HEK293T (cell line): ENCODE data around the gene ARHGEF16.
A peak's percentile ranks its signal among the peaks of the same experiment; 100 is the strongest.

Source experiments
- CTCF ChIA-PET: fragments of 350-600 bp; formaldehyde crosslinking; extraction: SDS; loops from one replicate; lab custom pipeline; 2021; ENCODE audit warnings: antibody characterized with exemption, inconsistent platforms; lab: Yijun Ruan, JAX
- POLR2A ChIA-PET: fragments of 350-600 bp; formaldehyde crosslinking; extraction: SDS; loops from one replicate; lab custom pipeline; 2020; ENCODE audit warnings: antibody characterized with exemption, inconsistent platforms; lab: Yijun Ruan, JAX
- DNase-seq: peaks from one replicate; pipeline ENCODE4 v3.0.0; 2012; ENCODE audit warnings: mixed read lengths; ENCODE audit errors: extremely low spot score
- ARNT ChIP-seq: fragments of 450-650 bp; IDR thresholded peaks from 2 replicates; pipeline ENCODE4 v1.6.1; 2017; ENCODE audit warnings: mild to moderate bottlenecking
- BHLHE40 ChIP-seq: fragments of 450-650 bp; IDR thresholded peaks from 2 replicates; pipeline ENCODE4 v1.6.1; 2016; ENCODE audit warnings: mild to moderate bottlenecking, moderate library complexity, borderline replicate concordance
- CTBP1 ChIP-seq: fragments of 450-650 bp; IDR thresholded peaks from 2 replicates; pipeline ENCODE4 v1.6.1; 2016; ENCODE audit warnings: borderline replicate concordance
- ELF4 ChIP-seq: fragments of 450-650 bp; IDR thresholded peaks from 2 replicates; pipeline ENCODE4 v1.6.1; 2017; ENCODE audit warnings: antibody characterized with exemption
- FOXA1 ChIP-seq: fragments of 450-650 bp; IDR thresholded peaks from 2 replicates; pipeline ENCODE4 v1.6.1; 2016; ENCODE audit warnings: mild to moderate bottlenecking
- FOXK2 ChIP-seq: fragments of 450-650 bp; IDR thresholded peaks from 2 replicates; pipeline ENCODE4 v1.6.1; 2016; ENCODE audit warnings: mild to moderate bottlenecking
- FOXM1 ChIP-seq: fragments of 450-650 bp; IDR thresholded peaks from 2 replicates; pipeline ENCODE4 v1.6.1; 2017; ENCODE audit warnings: mild to moderate bottlenecking, borderline replicate concordance
- HDGF ChIP-seq: fragments of 450-650 bp; IDR thresholded peaks from 2 replicates; pipeline ENCODE4 v1.6.1; 2017; ENCODE audit warnings: antibody characterized with exemption, borderline replicate concordance
- L3MBTL2 ChIP-seq: fragments of 450-650 bp; conservative IDR thresholded peaks from 2 replicates; pipeline ENCODE4 v1.6.1; 2016; ENCODE audit warnings: mild to moderate bottlenecking
- LEF1 ChIP-seq: fragments of 450-650 bp; IDR thresholded peaks from 2 replicates; pipeline ENCODE4 v1.6.1; 2017; ENCODE audit warnings: mild to moderate bottlenecking, borderline replicate concordance
- NFRKB ChIP-seq: fragments of 450-650 bp; IDR thresholded peaks from 2 replicates; pipeline ENCODE4 v1.6.1; 2016; ENCODE audit warnings: mild to moderate bottlenecking, moderate library complexity
- SP1 ChIP-seq: fragments of 450-650 bp; IDR thresholded peaks from 2 replicates; pipeline ENCODE4 v1.6.1; 2017
- SUZ12 ChIP-seq: fragments of 450-650 bp; IDR thresholded peaks from 2 replicates; pipeline ENCODE4 v1.6.1; 2016; ENCODE audit warnings: mild to moderate bottlenecking
- TARDBP ChIP-seq: fragments of 450-650 bp; IDR thresholded peaks from 2 replicates; pipeline ENCODE4 v1.6.1; 2016
- ZNF384 ChIP-seq: fragments of 450-650 bp; IDR thresholded peaks from 2 replicates; pipeline ENCODE4 v1.6.1; 2016
- TF ChIP-seq, protein P1 (sequence below): fragments of 450-650 bp; IDR thresholded peaks from 2 replicates; pipeline ENCODE4 v1.6.1; 2016

Gene ARHGEF16

DNA sequence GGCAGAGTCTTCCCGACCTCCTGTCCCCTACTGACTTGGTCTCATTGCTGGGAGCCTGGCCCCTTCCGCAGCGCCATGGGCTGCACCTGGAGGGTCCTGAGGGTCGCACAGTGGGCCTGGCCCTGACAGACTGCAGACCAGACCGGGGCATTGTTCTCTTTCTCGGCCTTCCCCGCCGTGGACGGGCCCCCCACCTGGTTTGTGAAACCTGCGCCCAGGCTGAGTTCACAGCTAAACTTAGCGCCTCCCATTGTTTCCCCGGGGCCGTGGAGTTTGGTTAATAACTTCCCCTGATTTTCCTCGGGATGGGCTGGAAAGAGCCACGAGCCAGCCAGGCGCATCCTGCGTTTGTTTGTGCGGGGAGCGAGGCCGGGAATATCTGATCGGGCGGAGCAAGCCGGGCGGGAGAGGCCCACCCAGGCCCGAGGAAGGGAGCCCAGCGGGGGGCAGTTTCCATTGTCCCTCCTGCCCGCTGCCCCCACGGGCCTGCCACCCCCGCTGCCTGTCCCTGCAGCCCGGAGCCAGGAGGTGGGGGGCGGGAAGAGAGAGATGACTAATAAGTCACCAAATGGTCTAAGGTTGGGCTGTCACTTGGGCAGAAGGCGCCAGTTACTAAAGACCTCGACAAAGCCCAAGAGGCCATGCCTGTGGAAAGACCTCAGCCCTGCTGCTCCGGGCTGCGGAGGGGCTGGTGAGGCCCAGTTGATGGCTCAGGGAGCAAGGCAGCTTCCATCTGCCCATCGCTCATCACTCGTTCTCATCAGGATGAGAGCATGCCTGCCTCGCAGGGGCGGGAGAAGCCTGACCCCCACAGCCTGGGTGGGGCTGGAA lies 39.0 kb upstream of the ARHGEF16 start:
- POLR2A ChIA-PET = no interaction called here
- CTCF ChIA-PET = no interaction called here
- DNase-seq = no peak
- no peak for TF ChIP-seq CTBP1
- no peak for TF ChIP-seq BHLHE40
- TF ChIP-seq LEF1 = no peak
- TF ChIP-seq FOXA1 = no peak
- TF ChIP-seq ARNT = no peak
- no peak for TF ChIP-seq FOXK2
- no peak for TF ChIP-seq SP1
- TF ChIP-seq NFRKB = no peak
- no peak for TF ChIP-seq TARDBP
- no peak for TF ChIP-seq FOXM1
- no peak for TF ChIP-seq HDGF
- TF ChIP-seq SUZ12 = no peak
- TF ChIP-seq, protein P1, sequence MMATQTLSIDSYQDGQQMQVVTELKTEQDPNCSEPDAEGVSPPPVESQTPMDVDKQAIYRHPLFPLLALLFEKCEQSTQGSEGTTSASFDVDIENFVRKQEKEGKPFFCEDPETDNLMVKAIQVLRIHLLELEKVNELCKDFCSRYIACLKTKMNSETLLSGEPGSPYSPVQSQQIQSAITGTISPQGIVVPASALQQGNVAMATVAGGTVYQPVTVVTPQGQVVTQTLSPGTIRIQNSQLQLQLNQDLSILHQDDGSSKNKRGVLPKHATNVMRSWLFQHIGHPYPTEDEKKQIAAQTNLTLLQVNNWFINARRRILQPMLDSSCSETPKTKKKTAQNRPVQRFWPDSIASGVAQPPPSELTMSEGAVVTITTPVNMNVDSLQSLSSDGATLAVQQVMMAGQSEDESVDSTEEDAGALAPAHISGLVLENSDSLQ = no peak
- no peak for TF ChIP-seq ZNF384
- TF ChIP-seq L3MBTL2 = no peak
- TF ChIP-seq ELF4 = no peak

DNA sequence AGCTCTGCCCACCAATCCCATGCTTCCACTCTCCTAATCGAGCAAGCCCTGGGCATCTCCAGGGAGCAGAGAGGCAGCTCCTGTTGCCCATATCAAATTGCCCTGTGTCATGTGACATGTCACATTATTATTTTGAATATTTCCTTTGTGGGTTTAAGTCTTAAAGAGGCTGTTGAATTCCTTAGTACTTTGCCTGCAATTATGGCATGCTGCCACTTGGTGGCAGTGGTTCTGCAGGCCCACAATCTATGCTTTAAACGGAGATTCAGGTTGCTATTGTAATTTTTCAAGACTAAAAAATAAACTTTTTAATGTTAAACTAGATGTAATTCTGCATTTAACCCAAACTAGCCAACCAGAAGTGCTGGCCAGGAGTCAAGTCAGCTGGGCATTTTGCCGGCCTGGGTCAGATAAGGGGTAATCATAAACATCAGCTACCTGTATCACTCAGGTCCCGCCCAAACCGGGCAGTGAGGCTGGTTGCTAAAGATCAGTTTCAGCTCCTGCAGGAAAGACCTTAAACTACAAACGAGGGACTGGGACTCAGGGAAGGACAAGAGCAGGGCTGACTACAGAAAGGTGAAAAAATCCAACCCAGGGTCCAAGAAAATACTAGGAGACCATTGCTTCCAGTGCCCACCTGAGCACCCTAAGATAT lies 37.3 kb upstream of the ARHGEF16 start:
- TF ChIP-seq ZNF384 = no peak
- no peak for TF ChIP-seq L3MBTL2
- TF ChIP-seq FOXM1 = no peak
- TF ChIP-seq, protein P1 = no peak
- no peak for TF ChIP-seq HDGF
- no peak for TF ChIP-seq SUZ12
- no peak for TF ChIP-seq LEF1
- TF ChIP-seq FOXK2 = no peak
- no peak for TF ChIP-seq TARDBP
- TF ChIP-seq CTBP1 = no peak
- no peak for TF ChIP-seq ELF4
- TF ChIP-seq SP1 = no peak
- no peak for TF ChIP-seq BHLHE40
- no peak for TF ChIP-seq ARNT
- no peak for TF ChIP-seq FOXA1
- no peak for TF ChIP-seq NFRKB
- DNase-seq = no peak
- CTCF ChIA-PET = interaction anchor here (0.6 to 1.2 kb wide), 3 partner anchors 10 to 83 kb away, joined by 3 to 6 read pairs (median 3); no protein-coding TSS in a partner anchor
- POLR2A ChIA-PET = interaction anchor here (0.6 to 1.1 kb wide), 3 partner anchors 11 to 19 kb away, joined by 3 to 5 read pairs (median 3); no protein-coding TSS in a partner anchor

DNA sequence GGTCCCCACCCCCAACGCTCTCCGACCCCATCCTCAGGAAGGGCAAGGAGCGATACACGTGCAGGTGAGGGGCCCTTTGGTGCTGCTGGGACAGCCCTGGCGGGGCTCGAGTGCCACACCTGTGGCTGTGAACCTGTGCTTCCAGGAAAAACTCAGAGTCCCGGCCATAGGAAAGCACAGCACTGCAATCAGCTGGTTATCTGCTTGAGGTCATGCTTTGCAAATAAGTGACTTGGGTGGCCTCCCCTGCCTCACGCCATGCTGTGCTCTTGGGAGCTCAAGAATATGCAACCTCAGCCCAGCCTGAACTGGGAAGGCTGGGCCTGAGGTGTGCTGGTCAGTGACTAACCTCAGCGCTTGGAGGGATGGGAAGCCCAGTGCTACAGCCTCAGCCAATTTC lies 36.5 kb upstream of the ARHGEF16 start:
- TF ChIP-seq L3MBTL2 = no peak
- no peak for TF ChIP-seq ARNT
- TF ChIP-seq ELF4 = no peak
- TF ChIP-seq FOXA1 = no peak
- no peak for TF ChIP-seq BHLHE40
- no peak for TF ChIP-seq CTBP1
- TF ChIP-seq HDGF = no peak
- TF ChIP-seq, protein P1 = no peak
- no peak for TF ChIP-seq NFRKB
- TF ChIP-seq ZNF384 = no peak
- no peak for TF ChIP-seq FOXM1
- TF ChIP-seq LEF1 = no peak
- TF ChIP-seq SP1 = no peak
- no peak for TF ChIP-seq FOXK2
- TF ChIP-seq TARDBP = no peak
- no peak for DNase-seq
- ChIA-PET CTCF (interaction anchor here (1.0 kb wide), 1 partner anchor 15 kb away, joined by 3 read pairs; no protein-coding TSS in a partner anchor), POLR2A (interaction anchor here (1.1 to 1.7 kb wide), 2 partner anchors 14 to 25 kb away, joined by 3 to 6 read pairs; no protein-coding TSS in a partner anchor)

DNA sequence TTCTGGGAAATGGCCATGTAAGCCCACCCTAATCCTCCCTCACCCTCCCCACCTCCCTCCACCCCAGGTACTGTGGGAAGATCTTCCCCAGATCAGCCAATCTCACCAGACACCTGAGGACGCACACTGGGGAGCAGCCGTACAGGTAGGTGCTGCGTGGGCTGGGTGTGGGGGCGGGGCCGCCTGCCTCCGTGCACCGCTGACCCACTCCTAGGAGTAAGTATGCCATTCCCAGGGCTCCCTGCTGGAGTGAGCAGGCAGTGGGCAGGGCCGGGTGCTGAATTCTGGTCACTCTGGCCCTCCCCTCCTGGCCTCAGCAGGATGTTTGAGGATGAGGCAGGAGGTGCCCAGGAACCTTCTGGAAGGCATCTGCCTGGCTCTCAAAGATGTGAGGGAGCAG lies 35.9 kb upstream of the ARHGEF16 start:
- ChIA-PET CTCF (interaction anchor here (0.8 to 1.9 kb wide), 3 partner anchors 16 to 68 kb away, joined by 3 to 6 read pairs (median 4); no protein-coding TSS in a partner anchor), POLR2A (interaction anchor here (1.6 to 2.3 kb wide), 3 partner anchors 25 to 99 kb away, joined by 3 to 7 read pairs (median 6); no protein-coding TSS in a partner anchor)
- no peak for DNase-seq
- TF ChIP-seq ELF4 = no peak
- TF ChIP-seq FOXM1 = no peak
- TF ChIP-seq NFRKB = no peak
- no peak for TF ChIP-seq ARNT
- TF ChIP-seq LEF1 = no peak

DNA sequence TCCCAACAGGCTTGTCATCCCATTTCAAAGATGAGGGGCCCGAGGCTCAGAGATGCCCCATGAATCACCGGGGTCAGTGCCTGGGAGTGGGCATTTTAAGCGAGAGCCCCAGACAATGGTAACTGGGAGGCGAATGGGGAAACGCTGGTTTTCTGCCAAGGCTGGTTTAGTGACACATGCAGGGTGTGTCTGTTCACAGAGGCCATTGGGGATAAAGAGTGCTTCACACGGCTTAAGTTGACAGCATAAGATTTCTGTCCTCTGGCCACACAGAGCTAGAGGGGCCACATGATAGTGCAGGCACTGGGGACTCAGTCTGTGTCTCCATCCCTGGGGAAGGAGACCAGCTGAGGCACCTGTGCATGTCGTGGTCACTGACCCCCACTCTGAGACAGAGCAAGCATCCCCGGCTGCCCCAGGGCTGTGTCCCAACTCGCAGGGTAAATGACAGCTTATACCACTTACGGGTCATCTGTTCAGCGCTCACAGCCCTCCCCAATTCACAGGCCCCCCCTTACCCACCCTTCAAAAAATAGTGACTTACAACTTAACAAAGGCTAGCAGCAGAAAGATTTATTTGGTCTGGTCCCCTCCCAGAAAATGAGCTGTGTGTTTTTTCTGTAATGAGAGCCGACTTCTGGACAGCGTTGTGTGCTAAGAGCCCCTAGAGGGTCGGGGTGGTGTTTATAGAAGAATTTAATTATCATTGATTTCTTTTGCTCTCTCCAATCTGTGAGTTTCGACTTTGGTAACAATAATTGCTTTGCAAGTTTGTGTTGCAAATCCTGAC lies 34.9 kb upstream of the ARHGEF16 start:
- ChIA-PET CTCF (interaction anchor here (0.6 to 1.9 kb wide), 10 partner anchors 12 to 379 kb away, joined by 3 to 9 read pairs (median 3); no protein-coding TSS in a partner anchor), POLR2A (interaction anchor here (0.8 to 2.3 kb wide), 6 partner anchors 16 to 100 kb away, joined by 3 to 8 read pairs (median 5); no protein-coding TSS in a partner anchor)
- TF ChIP-seq SP1 (no peak), ELF4 (no peak), ZNF384 (no peak), L3MBTL2 (no peak), HDGF (no peak), NFRKB (no peak), FOXA1 (no peak), SUZ12 (no peak), CTBP1 (peak; percentile 83; the same call in 1 of the 2 replicates), ARNT (0 out of 2 replicates have a peak, but pooled peaks have one; percentile 57), LEF1 (0 out of 2 replicates have a peak, but pooled peaks have one; percentile 30), BHLHE40 (no peak), TARDBP (no peak), FOXM1 (peak; percentile 69; the same call in 1 of the 2 replicates), FOXK2 (no peak)
- TF ChIP-seq, protein P1 = peak; percentile 87
- DNase-seq = peak; percentile 49
